ENCODE results near the gene MBOAT7. TPM values are rescaled to one million over a fixed set of nuclear protein-coding genes. Genes with fewer than 3 reads are reported as not detected.

The MBOAT7 gene
- total and polyA plus RNA-seq, 2 of the 4 experiments (the other 2 are of a cell fraction) = 11.3 to 121 TPM

GRCh38 chr19:54204767-54205468, 15.5 kb upstream of the MBOAT7 start:
- in situ Hi-C loops (cut with MboI; ENCODE audit: low sequenced_read_pairs) (loop anchor here (10.0 kb wide), 1 partner anchor 250 kb away; no protein-coding TSS in a partner anchor), intact Hi-C loops (cut with micrococcal nuclease) (no loop called here), dilution Hi-C loops (cut with HindIII; ENCODE audit: low sequenced_read_pairs, unreplicated experiment) (no loop called here)
- no TSS peak for BruUV-seq (replicated peaks)
- Histone ChIP-seq H3K27ac (ENCODE audit: insufficient read depth, low read length) (no peak overlapping the region), H3K79me1 (ENCODE audit: low read depth in 1 of 2, low read length in 2 of 2) (peaks cover 11 to 80% of the 10 kb centered on the region in 2 experiments), H4K5ac (ENCODE audit: low read depth, low read length) (no peak overlapping the region), H4K20me1 (ENCODE audit: insufficient read depth, low read length) (peaks cover 91% of the 10 kb centered on the region), H2AK5ac (ENCODE audit: low read depth, low read length) (no peak overlapping the region), H3K9me3 (ENCODE audit: control insufficient read depth, insufficient read depth, low read length) (no peaks in the 10 kb centered on the region), H3K9ac (ENCODE audit: low read depth, low read length) (no peak overlapping the region), H3K14ac (replicated peaks; ENCODE audit: low read depth, low read length) (no peak overlapping the region), H2BK20ac (ENCODE audit: low read depth, low read length) (no peak overlapping the region), H3K9me1 (ENCODE audit: insufficient read depth, low read length) (peaks cover 26% of the 10 kb centered on the region), H4K8ac (ENCODE audit: low read depth in 2 of 2, low read length in 2 of 2) (no peak overlapping the region), H2AK9ac (replicated peaks; ENCODE audit: low read depth, low read length, poor library complexity) (no peak overlapping the region), H3K4me2 (ENCODE audit: low read depth, low read length) (no peak overlapping the region), H2BK5ac (ENCODE audit: low read depth, low read length, poor library complexity, severe bottlenecking) (no peak overlapping the region), H3K56ac (ENCODE audit: extremely low read depth, insufficient read depth, low read length) (no peak overlapping the region), H3K4me3 (ENCODE audit: insufficient read depth, low read depth, low read length) (no peak overlapping the region), H3K27me3 (ENCODE audit: control insufficient read depth, insufficient read depth, low read length) (no peaks in the 10 kb centered on the region), H2AFZ (replicated peaks; ENCODE audit: low read length, poor library complexity) (no peak overlapping the region), H3K4ac (ENCODE audit: low read depth, low read length) (no peak overlapping the region), H2BK120ac (ENCODE audit: low read depth, low read length) (no peak overlapping the region), H3K18ac (ENCODE audit: low read depth, low read length) (no peak overlapping the region), H4K91ac (ENCODE audit: insufficient read depth, low read depth, low read length) (no peak overlapping the region), H2BK15ac (ENCODE audit: low read depth, low read length) (no peak overlapping the region), H3K23ac (ENCODE audit: low read depth, low read length) (no peak overlapping the region), H3K36me3 (ENCODE audit: control insufficient read depth, insufficient read depth, low read length) (peaks cover 61% of the 10 kb centered on the region), H3K4me1 (ENCODE audit: control insufficient read depth, insufficient read depth, low read length) (peaks cover 28% of the 10 kb centered on the region)
- CTCF ChIA-PET = no interaction called here
- POLR2A ChIA-PET (ENCODE audit: unreplicated experiment) = interaction anchor here (1.0 kb wide), 1 partner anchor 24 kb away, joined by 4 read pairs; no protein-coding TSS in a partner anchor
- ATAC-seq (ENCODE audit: low read depth) (no peak), DNase-seq (no peak)
- WGBS, 2 experiments (ENCODE audit: extremely low coverage in 2 of 2, insufficient read length in 1 of 2) = 93% methylated on average over 4 of the region's 4 CpGs; no CpG with 5 or more reads in 1 of the 2 experiments
- no peak for TF ChIP-seq RCOR1 (IDR thresholded peaks at IDR 0.05; ENCODE audit: insufficient replicate concordance, low read length)
- TF ChIP-seq POLR2A (IDR thresholded peaks at IDR 0.05; ENCODE audit: low read depth, low read length) = no peak
- no peak for TF ChIP-seq CHD1 (IDR thresholded peaks at IDR 0.05; ENCODE audit: low read depth, low read length)
- TF ChIP-seq CTCF (conservative IDR thresholded peaks at IDR 0.05; ENCODE audit: low read depth, low read length) = no peak
- TF ChIP-seq NFE2L2 (IDR thresholded peaks at IDR 0.05; ENCODE audit: low read depth, low read length) = no peak
- no peak for TF ChIP-seq MAFK (IDR thresholded peaks at IDR 0.05; ENCODE audit: low read depth, low read length)
- no peak for TF ChIP-seq CEBPB (IDR thresholded peaks at IDR 0.05; ENCODE audit: low read depth, low read length)
- no peak for TF ChIP-seq USF2 (IDR thresholded peaks at IDR 0.05; ENCODE audit: low read depth, low read length)
- TF ChIP-seq FOS (IDR thresholded peaks at IDR 0.05; ENCODE audit: low read depth, low read length) = no peak
- no peak for TF ChIP-seq MXI1 (IDR thresholded peaks at IDR 0.05; ENCODE audit: borderline replicate concordance, low read depth, low read length)
- no peak for TF ChIP-seq RFX5 (IDR thresholded peaks at IDR 0.05; ENCODE audit: low read depth, low read length)
- no peak for TF ChIP-seq MAZ (IDR thresholded peaks at IDR 0.05; ENCODE audit: borderline replicate concordance, low read depth, low read length)
- TF ChIP-seq BHLHE40 (IDR thresholded peaks at IDR 0.05; ENCODE audit: low read depth, low read length) = no peak
- TF ChIP-seq RAD21 (IDR thresholded peaks at IDR 0.05; ENCODE audit: low read length) = no peak

All from IMR-90 (cell line).